Glomerular visceral epithelial cell (primary cell): ENCODE data around the gene EVA1C.
"Not testable (repeated sequence)": the region's sequence is repeated elsewhere in the genome, so short reads cannot be mapped to it uniquely, and the experiment has no call there.

Experiments
- DNase-seq: peaks from one replicate; pipeline ENCODE4 v3.0.0-alpha.2; 2016; ENCODE audit errors: extremely low spot score

EVA1C gene

GRCh38 chr21:32462564-32462963, 50.1 kb downstream of the EVA1C start:
- DNase-seq = not testable (repeated sequence)

- DNase-seq = no peak
Measured at GRCh38 chr21:32463367-32463766, 50.9 kb downstream of the EVA1C start.

- no peak for DNase-seq
Measured at GRCh38 chr21:32463889-32464300, 51.4 kb downstream of the EVA1C start.

GRCh38 chr21:32467291-32467690, 54.8 kb downstream of the EVA1C start:
- DNase-seq = no peak

DNA sequence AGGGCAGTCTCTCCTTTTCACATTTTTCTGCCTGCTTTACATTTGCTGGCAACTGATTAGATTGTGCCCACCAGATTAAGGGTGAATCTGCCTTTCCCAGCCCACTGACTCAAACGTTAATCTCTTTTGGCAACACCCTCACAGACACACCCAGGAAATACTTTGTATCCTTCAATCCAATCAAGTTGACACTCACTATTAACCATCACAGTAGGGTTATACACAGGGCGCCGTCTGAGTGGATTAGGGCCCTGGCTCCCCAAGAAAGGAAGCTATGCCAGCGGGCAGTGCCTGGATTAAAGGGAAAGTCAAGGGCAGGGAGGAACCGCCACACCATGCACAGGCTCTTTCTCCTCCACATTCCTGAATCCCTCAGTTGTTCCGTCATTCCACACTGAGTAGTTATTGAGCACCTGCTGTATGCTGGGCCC, 56.2 kb downstream of the EVA1C start:
- DNase-seq = no peak

GRCh38 chr21:32469628-32470027, 57.1 kb downstream of the EVA1C start:
- no peak for DNase-seq

GRCh38 chr21:32470206-32470605, 57.7 kb downstream of the EVA1C start:
- no peak for DNase-seq

DNA sequence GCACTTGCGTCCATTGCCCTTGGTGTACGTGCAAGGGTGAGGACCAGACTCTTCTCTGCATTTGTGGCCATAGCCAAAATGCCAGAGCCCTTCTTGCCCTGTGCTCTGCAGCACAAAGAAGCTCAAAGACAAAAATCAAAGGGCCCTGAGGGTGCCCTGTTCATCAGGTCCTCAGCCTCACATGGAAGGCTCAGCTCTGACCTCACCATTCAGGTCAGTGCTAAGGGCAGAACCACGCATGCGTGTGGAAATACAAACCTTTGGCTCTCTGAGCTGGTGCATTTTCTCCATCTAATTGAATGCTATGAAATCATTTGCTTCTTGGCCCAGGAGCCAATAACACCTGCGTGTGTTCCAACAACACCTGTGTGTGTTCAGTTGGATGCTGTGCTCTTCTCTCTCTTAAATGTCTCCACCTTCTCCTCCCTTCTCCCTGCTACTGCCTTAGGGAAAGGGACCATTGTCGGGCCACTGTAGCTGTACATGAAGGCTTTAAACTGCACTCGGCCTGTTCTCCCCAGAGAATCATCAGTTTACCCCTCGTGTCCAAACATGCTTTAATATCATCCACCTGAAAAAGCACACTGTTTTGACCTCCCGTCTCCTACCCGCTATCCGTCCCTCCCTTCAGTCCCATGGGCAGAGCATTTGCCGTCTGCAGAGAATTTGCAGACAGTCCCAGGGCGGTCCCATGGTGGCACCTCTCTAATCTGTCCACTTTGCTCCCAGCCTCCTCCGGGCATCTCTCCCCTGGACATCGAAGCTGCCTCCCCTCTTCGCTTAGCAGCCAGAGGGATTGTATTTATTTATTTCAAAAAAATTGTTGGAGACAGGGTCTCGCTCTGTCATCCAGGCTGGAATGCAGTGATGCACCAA, 60.6 kb downstream of the EVA1C start:
- DNase-seq = no peak

DNA sequence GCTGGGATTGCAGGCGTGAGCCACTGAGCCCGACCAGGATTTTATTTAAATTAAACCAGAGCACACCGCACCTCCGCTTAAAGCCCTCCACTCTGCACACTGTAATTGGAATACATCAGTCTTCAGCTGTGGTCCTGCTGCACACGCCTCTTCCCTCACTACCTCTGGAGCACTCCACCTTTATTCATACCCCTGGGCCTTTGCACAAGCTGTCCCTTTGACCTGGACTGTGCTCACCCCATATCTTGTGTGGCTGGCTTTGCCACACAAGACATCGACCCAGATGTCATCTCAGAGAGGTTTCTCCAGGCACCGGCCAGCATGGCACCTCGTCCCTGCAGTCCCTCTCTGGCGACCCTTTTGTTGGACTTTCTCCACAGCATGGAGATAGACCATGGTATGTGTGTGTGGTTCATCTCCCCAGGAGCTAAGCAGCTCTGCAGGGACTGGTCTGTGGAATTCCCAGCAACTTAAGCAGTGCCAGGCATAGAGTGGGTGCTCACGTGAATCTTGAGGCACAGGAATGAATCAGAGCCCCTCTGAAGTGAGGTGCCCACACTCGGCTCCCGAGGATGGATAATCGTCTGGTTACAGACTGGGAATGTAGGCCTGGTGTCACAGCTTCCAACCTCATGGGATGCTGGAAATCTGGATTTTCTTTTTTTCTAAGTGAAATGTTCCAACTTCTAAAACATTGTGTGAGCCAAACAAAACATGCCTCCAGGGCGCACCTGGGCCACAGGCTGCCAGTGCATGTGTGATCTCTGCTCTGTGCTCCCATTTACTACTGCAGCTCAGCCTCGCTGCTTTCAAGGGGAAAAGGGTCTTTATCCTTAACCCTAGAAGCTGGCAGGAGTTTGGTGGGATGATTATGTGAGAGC, 61.9 kb downstream of the EVA1C start:
- DNase-seq = no peak

GRCh38 chr21:32475162-32475812, 62.8 kb downstream of the EVA1C start:
- DNase-seq = no peak

GRCh38 chr21:32476661-32477423, 64.3 kb downstream of the EVA1C start:
- no peak for DNase-seq

GRCh38 chr21:32477424-32477745, 64.9 kb downstream of the EVA1C start:
- DNase-seq = no peak

GRCh38 chr21:32481875-32482408, 69.4 kb downstream of the EVA1C start:
- no peak for DNase-seq

DNA sequence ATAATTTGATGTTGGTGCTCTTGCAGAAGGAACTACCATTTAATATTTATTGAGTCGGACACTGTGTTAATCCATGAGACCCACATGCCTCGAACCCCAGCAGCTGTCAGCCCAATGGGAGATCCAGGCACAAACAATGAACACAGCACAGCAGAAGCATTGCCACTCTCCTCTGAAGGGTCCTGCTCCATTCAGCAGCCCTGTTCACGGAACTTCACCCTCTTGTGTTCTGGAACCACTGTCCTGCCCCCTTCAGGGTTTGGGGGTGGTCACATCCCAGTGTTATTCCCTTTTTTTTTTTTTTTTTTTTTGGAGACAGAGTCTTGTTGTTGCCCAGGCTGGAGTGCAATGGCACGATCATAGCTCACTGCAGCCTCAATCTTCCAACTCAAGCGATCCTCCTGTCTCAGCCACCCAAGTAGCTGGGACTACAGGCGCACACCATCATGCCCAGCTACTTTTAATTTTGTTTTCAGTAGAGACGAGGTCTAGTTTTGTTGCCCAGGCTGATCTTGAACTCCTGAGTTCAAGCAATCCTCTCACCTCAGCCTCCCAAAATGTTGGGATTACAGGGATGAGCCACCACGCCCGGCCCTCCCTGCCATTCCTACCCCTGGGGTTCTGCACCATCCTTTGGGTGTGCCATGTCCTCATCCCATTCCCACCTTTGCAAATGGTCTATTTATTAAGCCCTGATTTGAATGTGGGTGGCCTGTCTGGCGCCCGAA, 70.2 kb downstream of the EVA1C start:
- no peak for DNase-seq

DNA sequence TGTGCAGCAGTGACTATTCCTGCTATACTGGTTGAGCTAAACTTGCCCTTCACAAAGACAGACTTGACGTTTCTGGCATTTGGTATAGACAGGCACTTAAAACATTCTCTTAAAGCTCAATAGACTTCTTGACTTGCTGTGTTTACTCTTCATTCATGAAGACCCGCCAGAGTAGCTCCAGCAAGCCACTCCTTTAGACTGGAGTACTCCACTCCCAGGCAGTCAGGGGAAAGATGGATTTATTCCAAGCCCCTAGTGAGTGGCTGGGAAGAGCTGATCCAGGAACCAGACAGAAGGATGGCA, 70.7 kb downstream of the EVA1C start:
- DNase-seq = no peak

DNA sequence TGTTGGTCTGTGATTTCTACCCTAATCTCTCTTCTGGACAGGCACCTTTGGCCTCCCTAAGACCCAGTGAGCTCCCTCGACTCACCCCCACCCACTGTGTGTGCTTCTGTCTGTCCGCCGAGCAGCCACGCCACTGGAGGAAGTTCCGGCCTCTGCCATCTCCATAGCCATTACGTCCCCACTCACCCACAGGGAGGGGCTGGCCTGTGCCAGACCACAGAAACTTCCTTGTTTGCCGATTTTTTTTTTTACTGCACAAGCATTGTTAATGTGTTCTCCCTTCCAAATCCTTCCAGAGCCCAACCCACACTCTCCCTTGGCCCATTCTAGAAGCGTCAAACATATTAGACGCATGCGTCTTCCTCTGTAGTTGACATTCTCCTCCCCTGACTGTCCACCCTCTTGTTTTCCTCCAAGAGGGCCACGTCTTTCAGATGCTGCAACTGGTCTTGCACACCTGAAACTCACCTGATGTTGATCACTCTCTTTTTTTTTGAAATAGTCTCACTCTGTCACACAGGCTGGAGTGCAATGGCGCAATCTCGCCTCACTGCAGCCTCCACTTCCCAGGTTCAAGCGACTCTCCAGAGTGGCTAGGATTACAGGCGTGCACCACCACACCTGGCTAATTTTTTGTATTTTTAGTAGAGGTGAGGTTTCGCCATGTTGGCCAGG, 72.3 kb downstream of the EVA1C start:
- DNase-seq = no peak

DNA sequence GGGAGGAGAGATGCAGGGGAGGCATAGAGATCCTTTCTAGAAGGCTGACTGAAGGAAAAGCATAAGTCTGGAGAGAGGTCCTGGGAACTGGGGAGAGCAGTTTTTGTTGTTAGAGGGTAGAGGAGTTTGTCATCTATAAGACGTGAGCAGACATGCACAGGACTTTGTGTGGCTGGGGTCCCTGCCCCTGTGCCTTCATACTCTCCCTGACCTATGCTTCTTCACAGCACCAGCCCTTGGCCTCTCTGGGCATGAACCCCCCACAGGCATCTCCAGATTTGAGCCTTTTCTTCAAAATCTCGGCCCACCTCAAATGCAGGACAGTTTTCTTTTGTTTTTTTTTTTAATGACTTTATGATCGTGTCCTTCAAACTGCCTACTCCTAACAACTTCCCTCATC, 79.9 kb downstream of the EVA1C start:
- DNase-seq = no peak

GRCh38 chr21:32494934-32495709, 82.6 kb downstream of the EVA1C start:
- DNase-seq = no peak

DNA sequence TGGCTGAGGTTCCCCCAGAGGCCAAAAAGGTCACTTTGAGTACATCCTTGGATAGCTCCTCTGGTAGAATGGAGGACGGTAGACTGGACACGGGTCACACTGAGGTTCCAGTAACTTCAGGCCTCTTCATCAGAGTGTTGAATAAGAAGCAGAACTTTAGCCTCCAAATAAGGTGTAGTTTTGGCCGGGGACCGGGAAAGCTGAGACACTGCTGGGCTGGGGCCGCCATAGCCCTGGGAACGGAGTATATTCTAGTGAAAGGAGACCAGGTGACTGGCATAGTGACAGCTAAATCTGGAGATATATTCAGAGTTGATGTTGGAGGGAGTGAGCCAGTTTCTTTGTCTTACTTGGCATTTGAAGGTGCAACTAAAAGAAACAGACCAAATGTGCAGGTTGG, 84.1 kb downstream of the EVA1C start:
- DNase-seq = no peak
